GM10266 (cell line): ENCODE data around the gene ATP10A.

ENCODE experiments used
- DNase-seq: peaks from one replicate; pipeline ENCODE4 v3.0.0; 2012; ENCODE audit errors: extremely low spot score
- TF ChIP-seq, protein P1 (sequence below): IDR thresholded peaks from 2 replicates; pipeline ENCODE4 v1.5.1; 2012; ENCODE audit warnings: mild to moderate bottlenecking, low read depth; ENCODE audit not compliant: control insufficient read depth, insufficient read depth; ENCODE audit errors: missing control alignments

Gene ATP10A

DNA sequence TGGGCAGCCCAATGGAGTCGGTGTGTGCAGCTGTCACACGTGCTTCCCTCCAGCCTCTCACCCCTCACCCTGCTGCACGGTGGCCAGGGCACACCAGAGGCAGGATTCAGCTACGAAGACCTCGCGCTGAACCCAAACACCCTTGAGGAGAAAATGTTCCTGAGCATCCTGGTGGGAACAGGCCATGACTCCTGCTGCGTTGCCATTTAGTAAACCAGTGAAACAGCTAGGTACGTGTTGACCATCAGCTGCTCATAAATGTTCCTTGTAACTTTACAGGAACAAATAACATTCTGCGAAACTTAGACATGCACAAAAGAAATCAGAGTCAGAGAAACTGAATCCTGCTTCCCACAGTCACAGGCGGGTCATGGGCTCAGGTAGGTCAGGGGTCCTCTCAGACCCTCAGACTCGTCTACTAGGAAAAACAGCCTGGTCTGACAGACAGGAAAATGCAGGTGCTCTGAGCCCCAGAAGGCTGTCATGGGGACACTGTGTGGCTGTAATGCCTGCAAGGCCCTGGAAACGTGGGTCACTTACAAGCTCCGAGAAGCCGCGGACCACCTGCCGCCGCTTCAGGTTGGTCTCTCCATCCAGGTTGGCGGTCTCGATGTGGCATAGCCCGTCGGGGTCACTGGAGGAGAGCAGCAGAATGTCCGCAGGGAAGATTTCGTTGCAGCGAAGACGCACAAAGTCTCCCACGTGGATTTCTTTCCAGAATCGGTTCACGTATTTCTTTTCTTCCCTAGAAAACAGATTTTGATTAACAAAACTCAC is 82.5 kb downstream of the ATP10A start:
- TF ChIP-seq, protein P1, sequence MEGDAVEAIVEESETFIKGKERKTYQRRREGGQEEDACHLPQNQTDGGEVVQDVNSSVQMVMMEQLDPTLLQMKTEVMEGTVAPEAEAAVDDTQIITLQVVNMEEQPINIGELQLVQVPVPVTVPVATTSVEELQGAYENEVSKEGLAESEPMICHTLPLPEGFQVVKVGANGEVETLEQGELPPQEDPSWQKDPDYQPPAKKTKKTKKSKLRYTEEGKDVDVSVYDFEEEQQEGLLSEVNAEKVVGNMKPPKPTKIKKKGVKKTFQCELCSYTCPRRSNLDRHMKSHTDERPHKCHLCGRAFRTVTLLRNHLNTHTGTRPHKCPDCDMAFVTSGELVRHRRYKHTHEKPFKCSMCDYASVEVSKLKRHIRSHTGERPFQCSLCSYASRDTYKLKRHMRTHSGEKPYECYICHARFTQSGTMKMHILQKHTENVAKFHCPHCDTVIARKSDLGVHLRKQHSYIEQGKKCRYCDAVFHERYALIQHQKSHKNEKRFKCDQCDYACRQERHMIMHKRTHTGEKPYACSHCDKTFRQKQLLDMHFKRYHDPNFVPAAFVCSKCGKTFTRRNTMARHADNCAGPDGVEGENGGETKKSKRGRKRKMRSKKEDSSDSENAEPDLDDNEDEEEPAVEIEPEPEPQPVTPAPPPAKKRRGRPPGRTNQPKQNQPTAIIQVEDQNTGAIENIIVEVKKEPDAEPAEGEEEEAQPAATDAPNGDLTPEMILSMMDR: no peak
- DNase-seq: no peak

DNA sequence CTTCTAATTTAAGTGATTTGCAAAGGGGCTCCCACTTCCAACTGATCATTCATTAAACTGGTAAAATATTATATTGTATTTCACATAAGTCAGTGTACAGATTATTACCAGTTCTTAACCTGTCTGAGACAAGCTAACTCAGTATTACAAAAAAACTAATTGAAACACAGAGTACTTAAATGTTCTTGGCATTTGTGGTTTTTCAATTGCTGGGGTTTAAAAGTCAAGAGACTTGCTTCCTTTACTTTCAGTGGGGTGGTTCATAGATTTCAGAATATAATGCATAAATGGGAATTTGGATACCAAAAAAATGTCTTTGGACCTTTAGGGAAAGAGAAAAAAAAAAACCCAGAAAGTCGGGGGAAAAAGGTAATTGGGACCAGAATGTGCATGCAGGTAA is 85.0 kb downstream of the ATP10A start:
- TF ChIP-seq, protein P1: no peak
- no peak for DNase-seq

DNA sequence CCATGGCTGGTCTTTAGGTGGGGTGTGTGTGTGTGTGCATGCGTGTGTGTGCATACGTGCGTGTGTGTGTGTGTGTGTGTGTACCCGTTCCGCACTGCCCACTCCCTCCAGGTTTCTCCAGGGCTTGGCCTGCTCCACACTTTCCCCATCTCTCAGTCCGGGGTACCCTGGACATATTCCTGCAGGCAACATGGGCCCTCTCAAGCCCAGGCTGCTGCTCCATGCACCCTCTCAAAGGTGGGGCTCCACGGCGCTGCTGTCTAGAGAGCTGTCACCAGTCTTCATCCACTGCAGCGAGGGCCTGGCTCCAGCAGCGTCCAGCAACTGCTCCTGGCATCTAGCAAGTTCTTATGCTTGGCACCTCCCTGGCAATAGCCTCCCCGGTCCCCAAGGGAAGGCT is 86.1 kb downstream of the ATP10A start:
- TF ChIP-seq, protein P1: no peak

DNA sequence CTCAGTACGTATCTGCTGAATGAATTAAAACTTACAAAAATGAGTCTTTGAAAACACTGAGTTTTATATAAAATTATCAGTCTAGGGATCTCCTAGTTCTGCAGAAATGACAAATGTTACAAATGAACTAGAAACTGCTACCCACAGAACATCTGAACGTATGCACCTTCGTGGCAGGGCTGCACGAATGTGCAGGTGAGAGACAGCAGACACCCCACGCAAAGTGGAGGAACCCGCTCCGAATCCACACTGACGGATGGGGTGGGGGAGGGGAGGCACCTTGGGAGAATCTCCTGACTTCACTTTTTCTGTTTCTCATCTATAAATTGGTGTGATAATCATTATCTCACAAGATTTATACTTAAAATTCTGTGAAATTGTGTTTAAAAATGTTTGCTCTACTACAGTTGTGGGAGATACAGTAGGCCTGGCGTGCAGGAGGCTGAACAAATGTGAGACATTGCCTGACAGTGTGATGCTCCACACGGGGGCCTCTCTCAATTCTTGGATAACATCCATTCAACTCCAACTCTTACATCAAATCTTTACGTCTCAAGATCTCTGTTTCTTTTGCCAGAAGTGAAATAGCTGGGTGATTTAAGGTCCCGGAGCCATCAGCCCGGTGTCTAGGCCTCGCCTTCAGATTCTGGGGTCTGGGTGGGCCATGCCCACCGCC is 86.9 kb downstream of the ATP10A start:
- TF ChIP-seq, protein P1: no peak

More for the DNA sequence above, 86.1 kb downstream of the ATP10A start:
- DNase-seq: no peak

DNA sequence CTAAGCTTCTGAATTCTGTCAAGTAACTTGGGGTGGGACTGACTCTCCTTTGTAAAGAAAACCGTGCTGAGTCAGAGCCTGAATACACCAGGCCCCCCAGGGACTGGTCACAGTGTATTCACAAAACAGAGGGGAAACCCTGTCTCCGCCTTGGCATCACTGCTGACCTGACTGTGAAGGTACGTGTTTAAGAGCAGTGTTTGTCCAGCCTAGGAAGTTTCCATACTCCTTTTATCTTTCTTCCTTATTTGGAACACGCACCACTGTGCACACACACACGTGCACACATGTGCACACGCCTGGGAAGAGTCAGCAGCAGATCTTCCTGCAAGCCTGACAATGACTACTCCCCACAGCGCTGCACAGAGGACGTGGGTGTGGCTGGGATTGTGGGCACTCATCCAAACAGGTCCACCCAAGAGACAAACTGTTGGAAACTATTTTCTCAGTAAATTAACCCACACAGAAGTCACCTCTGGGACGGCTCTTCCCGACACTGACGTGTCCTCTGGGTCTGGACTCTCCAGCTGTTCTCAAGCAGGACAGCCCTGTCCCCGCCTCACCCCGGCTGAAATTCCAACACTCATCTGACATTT is 87.7 kb downstream of the ATP10A start:
- DNase-seq: no peak
- TF ChIP-seq, protein P1: no peak

More for the DNA sequence above, 86.9 kb downstream of the ATP10A start:
- DNase-seq: no peak

DNA sequence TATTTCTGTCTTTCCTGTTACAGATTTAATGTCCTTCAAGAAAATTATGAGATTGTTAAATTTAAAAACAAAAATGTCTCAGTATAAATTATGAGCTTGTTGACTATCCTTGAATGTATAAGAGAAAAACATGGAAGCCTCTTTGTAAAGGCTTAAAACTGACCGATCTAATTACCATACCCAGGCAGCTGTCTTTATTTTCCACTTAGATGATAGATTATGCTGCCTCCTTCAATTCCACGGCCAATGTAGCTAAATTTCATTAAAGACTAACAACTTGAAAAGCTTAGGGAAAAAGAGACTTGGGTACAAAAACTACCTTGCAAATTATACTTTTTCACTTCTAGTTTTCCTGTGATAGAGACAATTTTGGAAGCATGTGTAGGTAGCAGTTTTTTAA is 88.3 kb downstream of the ATP10A start:
- DNase-seq: no peak
- TF ChIP-seq, protein P1: no peak

DNA sequence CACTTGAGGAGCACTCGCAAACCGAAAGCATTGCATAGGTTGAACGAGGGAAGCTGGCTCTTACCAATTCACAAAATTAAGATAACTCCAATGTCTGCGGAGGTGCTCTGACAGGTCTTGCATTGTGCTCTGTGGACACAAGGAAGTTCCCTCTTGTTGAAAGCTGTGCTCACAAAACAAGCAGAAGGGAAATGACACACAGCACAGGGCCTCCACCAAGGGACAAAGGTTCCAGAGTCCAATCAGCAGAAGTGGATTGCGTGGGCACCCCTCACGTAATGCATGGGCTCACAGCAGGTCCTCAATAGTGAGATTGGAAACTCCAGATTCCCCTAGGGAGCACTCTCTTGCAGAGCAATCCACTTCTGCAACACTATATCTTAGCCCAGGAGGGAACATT is 89.9 kb downstream of the ATP10A start:
- DNase-seq: no peak
- TF ChIP-seq, protein P1: no peak
